Measurements from ENCODE around the gene RPS6KA5.

- TF ChIP-seq CTCF (IDR thresholded peaks at IDR 0.05; ENCODE audit: low read length) (no peak), EZH2 (IDR thresholded peaks at IDR 0.05; ENCODE audit: borderline replicate concordance, low read length) (no peak)
These were observed 261.0 kb downstream of the RPS6KA5 start for GRCh38 chr14:90799420-90799819.
